ENCODE data around the gene PCSK6.

PCSK6 gene

GRCh38 chr15:101316529-101316928, 173.0 kb downstream of the PCSK6 start:
- H3K9me3 ChIP-seq (ENCODE audit: control insufficient read depth, insufficient read depth, low read length), result no peaks in the 10 kb centered on the region
- H3K27ac ChIP-seq (ENCODE audit: low read depth, low read length), result no peak overlapping the region
- H3K27me3 ChIP-seq (ENCODE audit: control insufficient read depth, insufficient read depth, low read length), result no peaks in the 10 kb centered on the region
- no peaks in the 10 kb centered on the region for H3K4me1 ChIP-seq (ENCODE audit: control insufficient read depth, insufficient read depth, low read length)
- no peaks in the 10 kb centered on the region for H3K36me3 ChIP-seq (ENCODE audit: control insufficient read depth, insufficient read depth, low read length)
- H3K4me3 ChIP-seq (ENCODE audit: low read depth, low read length), result no peak overlapping the region
- H3K9ac ChIP-seq (ENCODE audit: low read depth, low read length), result no peak overlapping the region

GRCh38 chr15:101315736-101316135, 173.8 kb downstream of the PCSK6 start:
- Histone ChIP-seq H3K9ac (ENCODE audit: low read depth, low read length) (no peak overlapping the region), H3K36me3 (ENCODE audit: control insufficient read depth, insufficient read depth, low read length) (no peaks in the 10 kb centered on the region), H3K4me3 (ENCODE audit: low read depth, low read length) (no peak overlapping the region), H3K27me3 (ENCODE audit: control insufficient read depth, insufficient read depth, low read length) (no peaks in the 10 kb centered on the region), H3K9me3 (ENCODE audit: control insufficient read depth, insufficient read depth, low read length) (no peaks in the 10 kb centered on the region), H3K4me1 (ENCODE audit: control insufficient read depth, insufficient read depth, low read length) (no peaks in the 10 kb centered on the region), H3K27ac (ENCODE audit: low read depth, low read length) (no peak overlapping the region)

GRCh38 chr15:101314336-101315125, 175.0 kb downstream of the PCSK6 start:
- no peaks in the 10 kb centered on the region for H3K36me3 ChIP-seq (ENCODE audit: control insufficient read depth, insufficient read depth, low read length)
- no peaks in the 10 kb centered on the region for H3K4me1 ChIP-seq (ENCODE audit: control insufficient read depth, insufficient read depth, low read length)
- H3K27ac ChIP-seq (ENCODE audit: low read depth, low read length), result no peak overlapping the region
- no peaks in the 10 kb centered on the region for H3K9me3 ChIP-seq (ENCODE audit: control insufficient read depth, insufficient read depth, low read length)
- no peak overlapping the region for H3K4me3 ChIP-seq (ENCODE audit: low read depth, low read length)
- H3K9ac ChIP-seq (ENCODE audit: low read depth, low read length), result no peak overlapping the region
- no peaks in the 10 kb centered on the region for H3K27me3 ChIP-seq (ENCODE audit: control insufficient read depth, insufficient read depth, low read length)

GRCh38 chr15:101313041-101313761, 176.3 kb downstream of the PCSK6 start:
- Histone ChIP-seq H3K9me3 (ENCODE audit: control insufficient read depth, insufficient read depth, low read length) (no peaks in the 10 kb centered on the region), H3K4me1 (ENCODE audit: control insufficient read depth, insufficient read depth, low read length) (no peaks in the 10 kb centered on the region), H3K27me3 (ENCODE audit: control insufficient read depth, insufficient read depth, low read length) (no peaks in the 10 kb centered on the region), H3K36me3 (ENCODE audit: control insufficient read depth, insufficient read depth, low read length) (no peaks in the 10 kb centered on the region), H3K4me3 (ENCODE audit: low read depth, low read length) (no peak overlapping the region), H3K9ac (ENCODE audit: low read depth, low read length) (no peak overlapping the region), H3K27ac (ENCODE audit: low read depth, low read length) (no peak overlapping the region)

- no peak overlapping the region for H3K4me3 ChIP-seq (ENCODE audit: low read depth, low read length)
- H3K9ac ChIP-seq (ENCODE audit: low read depth, low read length), result no peak overlapping the region
- H3K36me3 ChIP-seq (ENCODE audit: control insufficient read depth, insufficient read depth, low read length), result no peaks in the 10 kb centered on the region
- H3K27me3 ChIP-seq (ENCODE audit: control insufficient read depth, insufficient read depth, low read length), result no peaks in the 10 kb centered on the region
- H3K9me3 ChIP-seq (ENCODE audit: control insufficient read depth, insufficient read depth, low read length), result no peaks in the 10 kb centered on the region
- H3K27ac ChIP-seq (ENCODE audit: low read depth, low read length), result no peak overlapping the region
- no peaks in the 10 kb centered on the region for H3K4me1 ChIP-seq (ENCODE audit: control insufficient read depth, insufficient read depth, low read length)
Observed at GRCh38 chr15:101310508-101310907, 179.0 kb downstream of the PCSK6 start.

- no peaks in the 10 kb centered on the region for H3K9me3 ChIP-seq (ENCODE audit: control insufficient read depth, insufficient read depth, low read length)
- no peak overlapping the region for H3K27ac ChIP-seq (ENCODE audit: low read depth, low read length)
- no peaks in the 10 kb centered on the region for H3K36me3 ChIP-seq (ENCODE audit: control insufficient read depth, insufficient read depth, low read length)
- H3K27me3 ChIP-seq (ENCODE audit: control insufficient read depth, insufficient read depth, low read length), result no peaks in the 10 kb centered on the region
- H3K4me3 ChIP-seq (ENCODE audit: low read depth, low read length), result no peak overlapping the region
- H3K4me1 ChIP-seq (ENCODE audit: control insufficient read depth, insufficient read depth, low read length), result no peaks in the 10 kb centered on the region
- H3K9ac ChIP-seq (ENCODE audit: low read depth, low read length), result no peak overlapping the region
Observed at GRCh38 chr15:101310161-101310480, 179.4 kb downstream of the PCSK6 start.

GRCh38 chr15:101309436-101310160, 179.9 kb downstream of the PCSK6 start:
- Histone ChIP-seq H3K36me3 (ENCODE audit: control insufficient read depth, insufficient read depth, low read length) (no peaks in the 10 kb centered on the region), H3K4me1 (ENCODE audit: control insufficient read depth, insufficient read depth, low read length) (no peaks in the 10 kb centered on the region), H3K9ac (ENCODE audit: low read depth, low read length) (no peak overlapping the region), H3K4me3 (ENCODE audit: low read depth, low read length) (no peak overlapping the region), H3K27ac (ENCODE audit: low read depth, low read length) (no peak overlapping the region), H3K27me3 (ENCODE audit: control insufficient read depth, insufficient read depth, low read length) (no peaks in the 10 kb centered on the region), H3K9me3 (ENCODE audit: control insufficient read depth, insufficient read depth, low read length) (no peaks in the 10 kb centered on the region)

- Histone ChIP-seq H3K9ac (ENCODE audit: low read depth, low read length) (no peak overlapping the region), H3K36me3 (ENCODE audit: control insufficient read depth, insufficient read depth, low read length) (no peaks in the 10 kb centered on the region), H3K27me3 (ENCODE audit: control insufficient read depth, insufficient read depth, low read length) (no peaks in the 10 kb centered on the region), H3K9me3 (ENCODE audit: control insufficient read depth, insufficient read depth, low read length) (no peaks in the 10 kb centered on the region), H3K4me3 (ENCODE audit: low read depth, low read length) (no peak overlapping the region), H3K4me1 (ENCODE audit: control insufficient read depth, insufficient read depth, low read length) (no peaks in the 10 kb centered on the region), H3K27ac (ENCODE audit: low read depth, low read length) (no peak overlapping the region)
Observed at GRCh38 chr15:101308604-101309435, 180.7 kb downstream of the PCSK6 start.

GRCh38 chr15:101307897-101308603, 181.5 kb downstream of the PCSK6 start:
- no peaks in the 10 kb centered on the region for H3K36me3 ChIP-seq (ENCODE audit: control insufficient read depth, insufficient read depth, low read length)
- H3K4me1 ChIP-seq (ENCODE audit: control insufficient read depth, insufficient read depth, low read length), result no peaks in the 10 kb centered on the region
- no peak overlapping the region for H3K9ac ChIP-seq (ENCODE audit: low read depth, low read length)
- H3K27me3 ChIP-seq (ENCODE audit: control insufficient read depth, insufficient read depth, low read length), result no peaks in the 10 kb centered on the region
- no peak overlapping the region for H3K27ac ChIP-seq (ENCODE audit: low read depth, low read length)
- H3K9me3 ChIP-seq (ENCODE audit: control insufficient read depth, insufficient read depth, low read length), result no peaks in the 10 kb centered on the region
- no peak overlapping the region for H3K4me3 ChIP-seq (ENCODE audit: low read depth, low read length)

Data from HUES48 (cell line).